ENCODE results near the gene ZCRB1. TPM values are rescaled to one million over a fixed set of nuclear protein-coding genes. Genes with fewer than 3 reads are reported as not detected.

Gene ZCRB1
- total RNA-seq, 1 experiment from 2014 or later, result 68.1 TPM

DNA sequence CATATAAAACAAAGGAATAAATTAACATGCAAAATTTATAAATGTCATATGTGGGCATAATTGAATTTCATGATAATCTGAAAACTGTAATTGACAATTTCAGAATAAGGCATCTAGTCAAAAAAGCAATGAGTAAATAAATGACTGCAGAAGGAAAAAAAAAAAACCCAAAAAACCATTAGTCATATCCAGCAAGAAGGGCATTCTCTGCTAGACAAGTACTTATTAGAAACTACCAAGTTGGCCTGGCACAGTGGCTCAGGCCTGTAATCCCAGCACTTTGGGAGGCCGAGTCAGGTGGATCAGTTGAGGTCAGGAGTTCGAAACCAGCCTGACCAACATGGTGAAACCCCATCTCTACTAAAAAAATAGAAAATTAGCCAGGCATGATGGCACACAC is 17.5 kb downstream of the ZCRB1 start:
- ChIA-PET RAD21 (ENCODE audit: low non-redundant PET in 1 of 2, low total read pairs in 2 of 2, uncharacterized antibody in 2 of 2, unreplicated experiment in 2 of 2) (no interaction called here), POLR2A (no interaction called here), CTCF (no interaction called here)
- intact Hi-C loops (cut with micrococcal nuclease), result no loop called here
- Histone ChIP-seq H3K9ac (ENCODE audit: low read length) (no peak overlapping the region), H3K9me2 (ENCODE audit: insufficient read depth) (no peaks in the 10 kb centered on the region), H3K4me2 (ENCODE audit: low read length) (no peak overlapping the region), H2AFZ (ENCODE audit: low read depth, low read length, poor library complexity, severe bottlenecking) (no peak overlapping the region), H3K4me3 (replicated peaks in 1 of 2; ENCODE audit: low read depth in 1 of 2, low read length in 2 of 2) (no peak overlapping the region), H3K27me3 (ENCODE audit: insufficient read depth, low read length) (no peaks in the 10 kb centered on the region), H3K36me3 (ENCODE audit: control insufficient read depth in 1 of 2, insufficient read depth in 2 of 2, low read length in 2 of 2) (peaks cover 3 to 4% of the 10 kb centered on the region in 2 experiments; a peak in 1 of 4 replicates), H4K20me1 (ENCODE audit: insufficient read depth) (no peaks in the 10 kb centered on the region), H3K4me1 (ENCODE audit: control insufficient read depth in 1 of 2, insufficient read depth in 2 of 2, low read length in 2 of 2) (no peaks in the 10 kb centered on the region), H3K79me2 (ENCODE audit: insufficient read depth, low read length) (no peaks in the 10 kb centered on the region), H3K27ac (ENCODE audit: low read depth, low read length) (no peak overlapping the region), H3K9me3 (ENCODE audit: control insufficient read depth in 1 of 2, insufficient read depth in 1 of 2, low read depth in 1 of 2, low read length in 2 of 2) (no peaks in the 10 kb centered on the region)
- no peak for DNase-seq (ENCODE audit: low read depth, low spot score)
- TF ChIP-seq ATF3 (IDR thresholded peaks at IDR 0.05), result no peak
- TF ChIP-seq ELF1 (IDR thresholded peaks at IDR 0.05; ENCODE audit: borderline replicate concordance, low read depth), result no peak
- TF ChIP-seq TCF7L2 (IDR thresholded peaks at IDR 0.05; ENCODE audit: borderline replicate concordance, extremely low read depth, insufficient read depth, insufficient read length), result no peak
- no peak for TF ChIP-seq MAX (IDR thresholded peaks at IDR 0.05)
- TF ChIP-seq YY1 (IDR thresholded peaks at IDR 0.05; ENCODE audit: extremely low read depth, insufficient replicate concordance, low read depth, low read length), result no peak
- TF ChIP-seq SRF (IDR thresholded peaks at IDR 0.05; ENCODE audit: low read depth), result no peak
- TF ChIP-seq REST (IDR thresholded peaks at IDR 0.05; ENCODE audit: low read depth), result no peak
- no peak for TF ChIP-seq POLR2A (IDR thresholded peaks at IDR 0.05; ENCODE audit: borderline replicate concordance, extremely low read depth, insufficient read depth, insufficient read length)
- TF ChIP-seq RAD21 (IDR thresholded peaks at IDR 0.05; ENCODE audit: low read depth), result no peak
- no peak for TF ChIP-seq SIN3A (IDR thresholded peaks at IDR 0.05; ENCODE audit: low read depth)
- no peak for TF ChIP-seq FOSL1 (IDR thresholded peaks at IDR 0.05; ENCODE audit: low read depth)
- no peak for TF ChIP-seq EZH2 (IDR thresholded peaks at IDR 0.05)
- TF ChIP-seq SP1 (IDR thresholded peaks at IDR 0.05; ENCODE audit: low read depth), result no peak
- no peak for TF ChIP-seq ZNF274 (IDR thresholded peaks at IDR 0.05; ENCODE audit: low read depth, low read length)
- TF ChIP-seq, protein P1, sequence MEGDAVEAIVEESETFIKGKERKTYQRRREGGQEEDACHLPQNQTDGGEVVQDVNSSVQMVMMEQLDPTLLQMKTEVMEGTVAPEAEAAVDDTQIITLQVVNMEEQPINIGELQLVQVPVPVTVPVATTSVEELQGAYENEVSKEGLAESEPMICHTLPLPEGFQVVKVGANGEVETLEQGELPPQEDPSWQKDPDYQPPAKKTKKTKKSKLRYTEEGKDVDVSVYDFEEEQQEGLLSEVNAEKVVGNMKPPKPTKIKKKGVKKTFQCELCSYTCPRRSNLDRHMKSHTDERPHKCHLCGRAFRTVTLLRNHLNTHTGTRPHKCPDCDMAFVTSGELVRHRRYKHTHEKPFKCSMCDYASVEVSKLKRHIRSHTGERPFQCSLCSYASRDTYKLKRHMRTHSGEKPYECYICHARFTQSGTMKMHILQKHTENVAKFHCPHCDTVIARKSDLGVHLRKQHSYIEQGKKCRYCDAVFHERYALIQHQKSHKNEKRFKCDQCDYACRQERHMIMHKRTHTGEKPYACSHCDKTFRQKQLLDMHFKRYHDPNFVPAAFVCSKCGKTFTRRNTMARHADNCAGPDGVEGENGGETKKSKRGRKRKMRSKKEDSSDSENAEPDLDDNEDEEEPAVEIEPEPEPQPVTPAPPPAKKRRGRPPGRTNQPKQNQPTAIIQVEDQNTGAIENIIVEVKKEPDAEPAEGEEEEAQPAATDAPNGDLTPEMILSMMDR (IDR thresholded peaks at IDR 0.05 in 2 of 3, conservative IDR thresholded peaks at IDR 0.05 in 1 of 3; ENCODE audit: borderline replicate concordance in 1 of 3, insufficient read depth in 1 of 3, low read depth in 2 of 3, low read length in 2 of 3), result no peak
- no peak for TF ChIP-seq ZBTB33 (IDR thresholded peaks at IDR 0.05; ENCODE audit: extremely low read depth, insufficient replicate concordance, low read length)
- TF ChIP-seq CEBPB (IDR thresholded peaks at IDR 0.05; ENCODE audit: low read depth), result no peak
- BruUV-seq (replicated peaks), result no TSS peak
- ATAC-seq, result no peak
